ENCODE measurements around the gene ZBTB45.

ZBTB45 gene

DNA sequence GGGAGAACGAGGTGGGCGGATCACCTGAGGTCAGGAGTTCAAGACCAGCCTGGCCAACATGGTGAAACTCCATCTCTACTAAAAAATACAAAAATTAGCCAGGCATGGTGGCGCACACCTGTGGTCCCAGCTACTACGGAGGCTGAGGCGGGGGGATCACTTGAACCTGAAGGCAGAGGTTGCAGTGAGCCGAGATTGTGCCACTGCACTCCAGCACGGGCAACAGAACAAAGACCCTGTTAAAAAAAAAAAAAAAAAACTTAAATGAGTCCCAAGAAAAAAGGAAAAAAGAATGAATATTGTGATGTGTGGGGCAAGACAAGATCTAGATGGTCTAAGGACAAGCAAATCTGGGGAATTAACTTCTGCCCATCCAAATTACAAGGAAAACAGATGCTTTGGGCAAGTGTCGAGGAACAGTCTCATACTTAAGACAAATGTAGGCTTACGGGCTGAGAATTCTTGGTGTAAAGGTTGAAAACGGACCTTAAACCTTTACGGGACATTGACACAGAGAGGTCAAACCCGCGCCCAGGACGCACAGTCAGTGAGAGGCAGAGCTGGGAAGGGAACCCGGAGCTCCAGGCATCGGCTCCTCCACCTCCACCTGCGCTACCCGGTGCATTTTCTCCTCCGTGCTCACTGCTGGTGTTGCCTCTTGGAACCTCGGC, 53.4 kb downstream of the ZBTB45 start:
- H3K9me3 ChIP-seq (ENCODE audit: control insufficient read depth, insufficient read depth, low read depth, low read length) = no peaks in the 10 kb centered on the region
- peaks cover 0 to 23% of the 10 kb centered on the region in 2 experiments; a peak in 2 of 3 replicates for H3K36me3 ChIP-seq (ENCODE audit: control insufficient read depth in 2 of 2, insufficient read depth in 1 of 2, low read length in 2 of 2)
- CTCF ChIA-PET = interaction anchor here (0.6 to 1.7 kb wide), 3 partner anchors 12 to 54 kb away, joined by 3 to 11 read pairs (median 3); partner anchors contain the start of gene ZBTB45
- POLR2A ChIA-PET = interaction anchor here (0.8 to 2.6 kb wide), 5 partner anchors 9 to 140 kb away, joined by 3 to 10 read pairs (median 7); partner anchors contain the start of genes ZBTB45, ZNF324B, ZNF446 and ZNF584
- TF ChIP-seq ZNF202 (tag by site-specific recombination; IDR thresholded peaks at IDR 0.05; ENCODE audit: borderline replicate concordance) = no peak
- peak; percentile 86 for TF ChIP-seq ZNF768 (tag by site-specific recombination; IDR thresholded peaks at IDR 0.05)
- TF ChIP-seq ZBTB17 (tag by site-specific recombination; IDR thresholded peaks at IDR 0.05) = peak; percentile 62; the same call in 1 of the 2 replicates
- TF ChIP-seq BCL11B (tag by site-specific recombination; IDR thresholded peaks at IDR 0.05; ENCODE audit: low read depth) = 0 out of 2 replicates have a peak, but pooled peaks have one; percentile 37
- no peak for TF ChIP-seq ZBTB21 (tag by site-specific recombination; IDR thresholded peaks at IDR 0.05)
- 0 out of 2 replicates have a peak, but pooled peaks have one; percentile 35 for TF ChIP-seq SCRT1 (tag by site-specific recombination; IDR thresholded peaks at IDR 0.05; ENCODE audit: borderline replicate concordance)
- no peaks in the 10 kb centered on the region; the same call in 1 of the 2 replicates for H3K4me1 ChIP-seq (ENCODE audit: control insufficient read depth, insufficient read depth, low read length)
- H3K4me3 ChIP-seq (ENCODE audit: low read depth, low read length) = peak overlapping the region; percentile 97
- no peak overlapping the region for H3K27ac ChIP-seq (ENCODE audit: extremely low read depth, low read depth, low read length)
